Measurements from ENCODE around the gene MTURN.

MTURN gene

GRCh38 chr7:30207376-30207775 lies 72.6 kb downstream of the MTURN start:
- TF ChIP-seq ZNF8 (CRISPR knock-in tag; IDR thresholded peaks at IDR 0.05) (no peak), ZC3H10 (CRISPR knock-in tag; IDR thresholded peaks at IDR 0.05) (no peak), BACH2 (CRISPR knock-in tag; IDR thresholded peaks at IDR 0.05; ENCODE audit: borderline replicate concordance) (no peak), CREB5 (CRISPR knock-in tag; IDR thresholded peaks at IDR 0.05; ENCODE audit: low read depth) (no peak), RARB (CRISPR knock-in tag; IDR thresholded peaks at IDR 0.05) (no peak), OSR1 (CRISPR knock-in tag; IDR thresholded peaks at IDR 0.05) (no peak), CSDC2 (CRISPR knock-in tag; IDR thresholded peaks at IDR 0.05) (no peak), POU6F1 (CRISPR knock-in tag; IDR thresholded peaks at IDR 0.05; ENCODE audit: borderline replicate concordance, low read depth) (no peak), ESRRG (CRISPR knock-in tag; IDR thresholded peaks at IDR 0.05) (no peak), ZFP3 (CRISPR knock-in tag; IDR thresholded peaks at IDR 0.05) (no peak), GLIS3 (CRISPR knock-in tag; IDR thresholded peaks at IDR 0.05) (no peak), ISL1 (CRISPR knock-in tag; IDR thresholded peaks at IDR 0.05) (no peak), ZNF565 (CRISPR knock-in tag; conservative IDR thresholded peaks at IDR 0.05; ENCODE audit: low read depth) (no peak), TCF4 (CRISPR knock-in tag; IDR thresholded peaks at IDR 0.05; ENCODE audit: borderline replicate concordance) (no peak), ARNTL (CRISPR knock-in tag; IDR thresholded peaks at IDR 0.05; ENCODE audit: borderline replicate concordance, low read depth) (no peak), ZNF70 (CRISPR knock-in tag; IDR thresholded peaks at IDR 0.05) (no peak), TOX (CRISPR knock-in tag; IDR thresholded peaks at IDR 0.05; ENCODE audit: borderline replicate concordance) (no peak), PPARA (CRISPR knock-in tag; IDR thresholded peaks at IDR 0.05; ENCODE audit: borderline replicate concordance) (no peak)
- TF ChIP-seq, protein P1, sequence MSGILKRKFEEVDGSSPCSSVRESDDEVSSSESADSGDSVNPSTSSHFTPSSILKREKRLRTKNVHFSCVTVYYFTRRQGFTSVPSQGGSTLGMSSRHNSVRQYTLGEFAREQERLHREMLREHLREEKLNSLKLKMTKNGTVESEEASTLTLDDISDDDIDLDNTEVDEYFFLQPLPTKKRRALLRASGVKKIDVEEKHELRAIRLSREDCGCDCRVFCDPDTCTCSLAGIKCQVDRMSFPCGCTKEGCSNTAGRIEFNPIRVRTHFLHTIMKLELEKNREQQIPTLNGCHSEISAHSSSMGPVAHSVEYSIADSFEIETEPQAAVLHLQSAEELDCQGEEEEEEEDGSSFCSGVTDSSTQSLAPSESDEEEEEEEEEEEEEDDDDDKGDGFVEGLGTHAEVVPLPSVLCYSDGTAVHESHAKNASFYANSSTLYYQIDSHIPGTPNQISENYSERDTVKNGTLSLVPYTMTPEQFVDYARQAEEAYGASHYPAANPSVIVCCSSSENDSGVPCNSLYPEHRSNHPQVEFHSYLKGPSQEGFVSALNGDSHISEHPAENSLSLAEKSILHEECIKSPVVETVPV (CRISPR knock-in tag; IDR thresholded peaks at IDR 0.05) = no peak
- TF ChIP-seq, protein P2, sequence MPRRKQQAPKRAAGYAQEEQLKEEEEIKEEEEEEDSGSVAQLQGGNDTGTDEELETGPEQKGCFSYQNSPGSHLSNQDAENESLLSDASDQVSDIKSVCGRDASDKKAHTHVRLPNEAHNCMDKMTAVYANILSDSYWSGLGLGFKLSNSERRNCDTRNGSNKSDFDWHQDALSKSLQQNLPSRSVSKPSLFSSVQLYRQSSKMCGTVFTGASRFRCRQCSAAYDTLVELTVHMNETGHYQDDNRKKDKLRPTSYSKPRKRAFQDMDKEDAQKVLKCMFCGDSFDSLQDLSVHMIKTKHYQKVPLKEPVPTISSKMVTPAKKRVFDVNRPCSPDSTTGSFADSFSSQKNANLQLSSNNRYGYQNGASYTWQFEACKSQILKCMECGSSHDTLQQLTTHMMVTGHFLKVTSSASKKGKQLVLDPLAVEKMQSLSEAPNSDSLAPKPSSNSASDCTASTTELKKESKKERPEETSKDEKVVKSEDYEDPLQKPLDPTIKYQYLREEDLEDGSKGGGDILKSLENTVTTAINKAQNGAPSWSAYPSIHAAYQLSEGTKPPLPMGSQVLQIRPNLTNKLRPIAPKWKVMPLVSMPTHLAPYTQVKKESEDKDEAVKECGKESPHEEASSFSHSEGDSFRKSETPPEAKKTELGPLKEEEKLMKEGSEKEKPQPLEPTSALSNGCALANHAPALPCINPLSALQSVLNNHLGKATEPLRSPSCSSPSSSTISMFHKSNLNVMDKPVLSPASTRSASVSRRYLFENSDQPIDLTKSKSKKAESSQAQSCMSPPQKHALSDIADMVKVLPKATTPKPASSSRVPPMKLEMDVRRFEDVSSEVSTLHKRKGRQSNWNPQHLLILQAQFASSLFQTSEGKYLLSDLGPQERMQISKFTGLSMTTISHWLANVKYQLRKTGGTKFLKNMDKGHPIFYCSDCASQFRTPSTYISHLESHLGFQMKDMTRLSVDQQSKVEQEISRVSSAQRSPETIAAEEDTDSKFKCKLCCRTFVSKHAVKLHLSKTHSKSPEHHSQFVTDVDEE (CRISPR knock-in tag; IDR thresholded peaks at IDR 0.05) = no peak
- ATAC-seq = no peak

GRCh38 chr7:30209951-30210350 lies 75.2 kb downstream of the MTURN start:
- TF ChIP-seq ISL1 (CRISPR knock-in tag; IDR thresholded peaks at IDR 0.05) (no peak), POU6F1 (CRISPR knock-in tag; IDR thresholded peaks at IDR 0.05; ENCODE audit: borderline replicate concordance, low read depth) (no peak), ZFP30 (CRISPR knock-in tag; IDR thresholded peaks at IDR 0.05) (no peak), PPARA (CRISPR knock-in tag; IDR thresholded peaks at IDR 0.05; ENCODE audit: borderline replicate concordance) (no peak), TCF4 (CRISPR knock-in tag; IDR thresholded peaks at IDR 0.05; ENCODE audit: borderline replicate concordance) (no peak), CSDC2 (CRISPR knock-in tag; IDR thresholded peaks at IDR 0.05) (no peak), ZNF70 (CRISPR knock-in tag; IDR thresholded peaks at IDR 0.05) (no peak), TOX (CRISPR knock-in tag; IDR thresholded peaks at IDR 0.05; ENCODE audit: borderline replicate concordance) (no peak), ZC3H10 (CRISPR knock-in tag; IDR thresholded peaks at IDR 0.05) (no peak)
- TF ChIP-seq, protein P1 (CRISPR knock-in tag; IDR thresholded peaks at IDR 0.05) = no peak
- no peak for ATAC-seq
